NCI-H2227 treated with DMSO at 0.1 percent for 48 hours (cell line): ENCODE data around the gene RENBP.
A peak's percentile ranks its signal among the peaks of the same experiment; 100 is the strongest.

Source experiments
- DNase-seq: peaks from one replicate; lab custom pipeline; 2025; lab: John Stamatoyannopoulos, UW

Gene RENBP

DNA sequence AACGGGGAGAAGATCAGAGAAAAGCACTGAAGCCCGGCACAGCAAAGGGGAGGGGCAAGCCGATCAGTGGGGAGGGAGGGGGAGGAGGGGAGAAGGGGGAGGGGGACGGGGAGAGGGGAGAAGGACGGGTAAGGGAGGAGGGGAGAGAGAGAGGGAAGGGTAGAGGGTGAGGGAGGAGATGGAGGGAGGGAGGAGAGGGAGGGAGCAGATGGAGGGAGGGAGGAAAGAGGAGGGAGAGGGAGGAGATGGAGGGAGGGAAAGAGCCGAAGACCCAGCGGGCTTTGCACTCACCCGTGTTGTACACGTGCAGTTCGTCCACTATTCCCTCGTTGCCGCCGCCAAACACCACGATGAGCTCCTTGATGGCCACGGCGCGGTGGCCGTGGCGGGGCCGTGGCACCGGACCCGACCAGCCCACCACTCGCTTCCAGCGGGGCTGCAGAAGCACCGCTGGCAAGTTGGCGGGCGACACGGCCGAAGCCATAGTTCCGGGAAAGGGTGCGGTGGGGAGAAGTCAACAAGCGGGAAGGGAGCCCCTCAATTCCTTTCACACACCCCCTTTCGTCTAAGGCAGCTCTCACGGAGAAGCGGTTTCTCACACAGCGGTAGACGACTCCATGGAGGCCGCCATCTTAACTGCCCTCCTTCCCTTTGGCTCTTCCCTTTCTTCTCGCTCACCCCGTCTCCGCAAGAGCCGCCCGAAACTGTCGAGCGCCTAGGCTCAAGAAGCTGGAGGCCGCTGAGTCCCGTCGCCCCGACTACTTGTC lies 26.1 kb upstream of the RENBP start:
- DNase-seq, result peak; percentile 68

DNA sequence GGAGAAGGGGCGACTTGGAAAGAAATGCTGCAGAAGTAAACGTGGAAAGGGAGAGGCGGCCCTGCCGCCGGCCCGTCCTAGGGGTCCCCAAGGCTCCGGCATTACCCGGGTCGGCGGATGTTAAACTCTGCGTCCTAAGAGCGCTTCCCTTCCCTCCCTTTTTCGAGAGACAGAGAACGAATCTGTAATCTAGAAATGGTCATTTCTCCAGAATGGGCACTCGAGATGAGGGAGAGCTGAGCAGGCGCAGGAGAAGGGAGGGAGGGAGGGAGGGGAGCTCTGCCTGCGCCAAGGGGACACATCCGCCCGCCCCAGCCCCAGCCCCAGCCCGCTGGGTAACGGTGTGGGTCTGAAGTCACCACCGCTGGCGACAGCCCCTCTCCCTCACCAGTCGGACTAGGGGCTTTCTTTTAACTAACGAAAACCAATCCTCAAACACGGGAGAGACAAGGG lies 25.5 kb upstream of the RENBP start:
- no peak for DNase-seq

DNA sequence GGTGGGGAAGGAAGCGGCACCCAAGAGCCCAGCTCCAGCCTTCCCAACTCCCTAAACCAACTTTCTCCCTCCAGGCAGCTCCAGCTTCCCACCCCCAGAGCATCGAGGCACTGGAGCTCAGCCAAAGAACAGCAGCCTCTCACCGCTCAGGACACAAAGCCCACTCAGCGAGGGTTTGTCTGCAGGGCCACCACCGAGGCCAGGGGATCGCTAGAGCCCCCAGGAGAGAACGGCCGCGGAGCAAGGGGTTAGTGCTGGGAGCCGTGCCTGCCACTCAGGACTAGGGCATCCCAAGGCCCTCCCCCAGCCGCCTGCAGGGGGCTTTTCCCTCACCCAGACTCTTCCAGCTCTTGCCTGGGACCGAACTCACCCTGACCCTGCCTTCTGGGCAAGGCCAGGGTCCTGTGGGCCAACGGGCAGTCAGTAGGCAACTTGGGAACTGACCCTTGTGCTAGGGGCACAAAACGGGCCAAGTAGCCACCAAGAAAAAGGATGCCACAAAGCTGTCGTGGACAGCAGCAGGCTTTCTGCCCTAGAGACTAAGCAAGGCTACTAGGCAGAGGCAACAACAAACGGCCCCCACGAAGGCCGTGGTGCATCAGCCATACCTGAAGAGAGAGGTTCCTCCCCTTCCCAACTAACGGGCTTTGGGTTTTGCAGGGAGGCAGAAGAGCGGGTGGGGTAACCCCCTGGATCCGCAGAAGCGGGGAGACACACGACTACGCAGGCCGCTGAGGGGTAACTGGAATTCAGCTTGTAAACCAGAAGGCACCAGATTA lies 24.9 kb upstream of the RENBP start:
- no peak for DNase-seq

DNA sequence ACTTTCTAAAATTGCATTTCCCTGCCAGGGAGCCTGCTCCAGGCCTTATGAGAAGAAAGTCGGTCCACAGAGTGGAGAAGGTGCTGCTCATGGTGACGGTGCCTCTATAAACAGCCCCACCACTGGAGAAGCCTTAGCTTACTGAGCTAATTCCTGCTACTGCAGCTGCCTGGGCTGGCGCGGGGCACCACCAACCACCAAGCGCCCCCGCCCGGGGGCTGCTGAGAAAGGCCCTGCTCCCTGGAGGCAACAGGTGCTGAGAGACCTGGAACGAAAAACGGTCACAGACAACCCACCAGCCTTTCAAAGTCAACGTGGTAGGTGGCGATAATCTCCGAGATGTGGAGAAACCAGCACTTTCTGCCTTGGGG lies 24.3 kb upstream of the RENBP start:
- no peak for DNase-seq

DNA sequence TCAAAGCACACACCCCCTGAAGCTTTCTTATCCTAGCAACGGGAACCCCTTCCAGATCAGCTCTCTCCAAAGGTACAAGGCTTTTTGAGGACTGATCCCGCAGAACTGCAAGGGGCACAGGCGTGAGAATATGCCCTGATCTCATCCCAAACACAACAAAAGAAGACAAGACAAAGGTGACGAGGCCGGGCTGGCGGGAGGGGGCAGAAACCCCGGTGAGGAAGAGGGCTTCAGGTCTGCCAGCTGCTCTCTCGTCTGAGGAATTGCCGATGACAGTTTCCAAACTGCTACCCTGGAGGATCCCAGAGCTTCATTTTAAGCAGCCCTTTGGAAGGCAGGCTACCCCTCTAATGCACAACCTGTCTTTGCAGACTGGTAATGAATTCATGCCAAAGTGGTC lies 23.8 kb upstream of the RENBP start:
- DNase-seq, result no peak

DNA sequence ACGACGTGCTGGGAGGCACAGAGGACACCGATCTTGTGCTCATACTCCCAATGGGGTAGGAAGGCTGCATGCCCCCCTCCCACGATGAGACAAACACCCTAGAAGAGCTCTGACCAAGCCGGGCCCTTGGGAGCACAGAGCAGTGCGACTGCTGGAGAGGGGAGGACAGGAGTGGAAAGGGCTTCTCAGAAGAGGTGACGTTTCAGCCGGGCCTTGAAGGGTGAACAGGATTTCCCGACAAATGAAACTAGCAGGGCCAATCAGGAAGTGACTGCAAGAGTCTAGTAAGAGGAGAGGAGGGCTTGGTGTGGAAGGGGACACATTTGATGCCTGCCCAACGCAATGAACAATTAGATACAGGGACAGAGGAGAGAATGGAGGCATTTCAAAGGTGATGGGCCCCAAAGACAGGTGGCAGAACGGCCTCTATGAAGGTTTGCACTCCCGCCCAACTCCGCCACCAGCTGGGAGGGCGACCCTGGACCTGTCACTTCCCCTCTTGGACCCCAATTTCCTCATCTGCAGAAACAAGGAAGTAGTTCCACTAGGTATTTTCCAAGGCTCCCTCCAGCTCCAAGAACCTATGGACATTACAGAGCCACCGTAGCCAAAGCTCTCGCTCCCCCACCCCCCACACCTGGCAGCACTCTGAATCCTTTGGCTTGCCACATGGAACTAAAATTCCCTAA lies 23.2 kb upstream of the RENBP start:
- no peak for DNase-seq

DNA sequence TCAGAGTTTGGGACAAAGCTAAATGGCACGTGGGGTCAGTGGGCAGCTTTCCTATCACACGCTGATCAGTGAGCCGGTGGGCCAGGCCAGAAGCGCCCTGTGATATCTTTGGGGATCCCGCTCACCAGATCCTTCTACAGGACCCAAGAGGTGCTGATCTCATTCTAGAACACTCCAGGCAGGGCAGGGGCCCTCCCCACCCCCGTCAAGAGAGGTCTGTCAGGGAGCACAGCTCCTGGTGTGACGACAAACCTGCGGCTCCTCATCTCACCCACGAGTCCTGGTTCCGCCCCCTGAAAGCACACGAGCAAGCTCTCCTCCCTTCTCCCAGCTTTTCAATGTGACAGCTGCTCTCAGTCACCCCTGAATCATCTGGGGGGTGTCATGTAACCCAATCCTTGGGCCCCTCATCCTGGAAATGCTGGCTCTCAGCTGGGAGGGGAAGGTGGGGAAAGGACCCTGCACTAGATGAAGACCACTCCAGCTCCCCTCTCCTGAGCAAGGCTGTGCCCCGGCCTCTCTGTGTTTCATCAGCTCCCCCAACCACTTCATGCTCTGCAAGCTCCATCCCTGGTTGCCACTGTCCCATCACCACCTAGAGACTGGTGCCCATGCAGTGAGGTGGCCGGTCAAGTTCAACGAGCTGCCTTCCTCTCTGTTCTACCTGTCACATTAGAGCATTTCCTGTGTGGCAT lies 22.5 kb upstream of the RENBP start:
- DNase-seq, result no peak

DNA sequence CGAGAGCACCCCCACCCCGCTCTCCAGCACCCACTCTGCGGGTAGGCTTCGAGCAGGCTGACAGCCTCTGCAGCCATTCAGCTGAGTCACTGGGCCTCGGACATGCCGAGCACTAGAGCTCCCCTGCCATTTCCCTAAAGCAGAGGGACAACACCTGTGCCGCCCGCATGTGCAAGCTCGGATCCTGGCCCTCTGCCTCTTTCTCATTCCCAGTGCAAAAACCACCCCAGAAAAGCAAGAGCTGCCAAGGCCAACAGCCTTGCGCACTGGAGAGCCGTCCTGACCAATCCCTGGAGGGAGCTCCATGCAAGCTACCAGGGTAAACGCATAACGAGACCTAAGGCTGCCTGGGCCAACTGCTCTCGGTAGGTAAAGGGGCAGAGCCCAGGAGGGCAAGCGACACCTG lies 21.8 kb upstream of the RENBP start:
- no peak for DNase-seq

DNA sequence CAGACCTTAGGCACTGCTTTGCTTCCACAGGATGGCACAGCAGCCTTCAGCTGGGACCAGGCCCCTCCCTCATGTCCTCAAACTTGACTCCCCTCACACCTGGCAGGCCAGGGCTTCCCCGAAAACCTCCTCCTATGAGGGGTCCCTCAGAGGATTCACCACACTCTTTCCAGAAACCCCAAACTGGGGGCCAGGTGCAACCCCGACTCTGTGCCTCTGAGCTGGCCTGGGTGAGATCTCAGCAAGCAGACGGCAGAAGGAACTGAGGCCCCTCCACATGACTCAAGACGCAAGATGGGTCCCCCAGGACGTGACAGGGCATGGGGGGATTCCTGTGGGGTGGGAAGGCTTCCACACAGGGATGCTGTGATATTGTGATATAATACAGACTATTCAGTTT lies 21.0 kb upstream of the RENBP start:
- DNase-seq, result no peak

DNA sequence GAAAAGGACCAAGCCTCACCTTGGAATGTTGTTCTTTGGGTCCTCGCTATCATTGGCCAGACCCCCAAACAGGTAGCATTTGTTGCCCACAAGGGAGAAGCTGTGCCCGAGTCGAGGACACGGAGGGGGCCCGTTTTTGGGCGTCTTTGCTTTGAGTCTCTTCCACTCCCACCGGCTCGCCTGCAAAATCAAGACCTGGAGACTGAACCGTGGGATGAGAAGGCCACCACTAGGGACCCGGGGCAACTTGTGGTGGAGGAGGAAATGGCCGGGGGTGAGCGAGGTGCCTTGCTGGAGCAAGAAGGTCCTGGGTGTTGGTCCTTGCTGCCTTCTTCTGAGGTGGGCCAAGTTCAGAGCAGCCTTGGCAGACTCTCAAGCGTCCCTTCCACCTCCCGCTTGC lies 19.7 kb upstream of the RENBP start:
- DNase-seq, result no peak

GRCh38 chrX:153963546-153963945 lies 19.1 kb upstream of the RENBP start:
- DNase-seq, result no peak

GRCh38 chrX:153961292-153961691 lies 16.8 kb upstream of the RENBP start:
- no peak for DNase-seq

GRCh38 chrX:153960786-153961185 lies 16.3 kb upstream of the RENBP start:
- DNase-seq, result no peak

DNA sequence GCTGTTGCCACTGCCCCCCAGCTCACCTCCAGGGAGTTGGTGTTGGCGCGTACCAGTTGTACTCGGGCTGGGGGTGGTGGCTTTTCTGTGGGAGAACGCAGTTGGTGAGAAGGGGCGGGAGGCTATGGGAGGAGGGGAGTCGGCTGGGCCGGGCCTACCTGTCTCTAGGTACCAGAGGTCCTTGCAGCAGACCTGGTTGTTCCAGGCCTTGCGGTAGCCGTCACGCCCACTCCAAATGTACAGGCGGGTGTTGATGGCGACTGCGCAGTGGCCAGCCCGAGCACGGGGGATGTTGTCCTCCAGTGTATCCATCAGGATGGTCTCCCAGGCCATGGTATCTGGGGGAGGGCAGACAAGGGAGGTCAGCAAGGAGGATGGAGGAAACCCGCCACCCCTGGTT lies 15.6 kb upstream of the RENBP start:
- no peak for DNase-seq

DNA sequence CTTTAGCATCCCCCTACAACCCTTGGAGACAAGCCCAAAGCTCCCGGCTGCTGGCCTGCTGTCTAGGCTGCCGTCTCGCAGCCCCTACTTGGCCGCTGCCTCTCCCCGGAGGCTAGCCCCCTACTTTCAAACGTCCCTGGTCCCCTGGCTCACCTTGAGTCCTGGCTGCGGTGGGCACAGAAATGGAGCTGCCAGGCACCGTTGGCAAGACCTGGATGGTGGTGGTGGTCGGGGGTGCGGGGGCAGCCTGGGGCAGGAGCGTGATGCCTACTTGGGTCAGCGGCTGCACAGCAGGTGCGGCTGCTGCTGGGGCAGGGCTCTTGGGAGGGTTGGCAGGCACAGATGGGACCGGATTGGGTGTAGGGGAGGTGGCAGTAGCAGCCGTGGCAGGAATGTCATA lies 15.2 kb upstream of the RENBP start:
- no peak for DNase-seq

GRCh38 chrX:153958605-153959004 lies 14.2 kb upstream of the RENBP start:
- no peak for DNase-seq

DNA sequence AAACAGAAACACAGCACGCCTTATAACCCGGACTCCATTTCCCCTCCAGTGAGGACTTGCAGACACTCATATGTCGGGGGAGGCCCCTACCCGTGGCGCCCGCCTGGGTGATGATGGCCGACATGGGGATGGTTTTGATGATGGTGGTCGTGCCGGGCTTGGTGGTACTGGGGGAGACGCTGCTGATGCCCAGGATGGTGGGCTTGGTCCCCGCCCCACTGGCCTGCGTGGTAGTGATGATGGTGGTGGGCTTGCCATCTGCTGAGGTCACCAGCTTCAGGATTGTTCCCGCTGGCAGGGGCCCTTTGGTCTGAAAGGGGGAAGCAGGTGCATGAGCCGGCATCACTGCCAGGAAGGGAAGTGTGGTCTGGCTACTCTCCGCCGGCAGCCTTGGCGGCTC lies 12.8 kb upstream of the RENBP start:
- no peak for DNase-seq

- DNase-seq, result no peak
These were observed 11.8 kb upstream of the RENBP start for GRCh38 chrX:153956044-153956907.

- no peak for DNase-seq
These were observed 10.8 kb upstream of the RENBP start for GRCh38 chrX:153955228-153955732.

DNA sequence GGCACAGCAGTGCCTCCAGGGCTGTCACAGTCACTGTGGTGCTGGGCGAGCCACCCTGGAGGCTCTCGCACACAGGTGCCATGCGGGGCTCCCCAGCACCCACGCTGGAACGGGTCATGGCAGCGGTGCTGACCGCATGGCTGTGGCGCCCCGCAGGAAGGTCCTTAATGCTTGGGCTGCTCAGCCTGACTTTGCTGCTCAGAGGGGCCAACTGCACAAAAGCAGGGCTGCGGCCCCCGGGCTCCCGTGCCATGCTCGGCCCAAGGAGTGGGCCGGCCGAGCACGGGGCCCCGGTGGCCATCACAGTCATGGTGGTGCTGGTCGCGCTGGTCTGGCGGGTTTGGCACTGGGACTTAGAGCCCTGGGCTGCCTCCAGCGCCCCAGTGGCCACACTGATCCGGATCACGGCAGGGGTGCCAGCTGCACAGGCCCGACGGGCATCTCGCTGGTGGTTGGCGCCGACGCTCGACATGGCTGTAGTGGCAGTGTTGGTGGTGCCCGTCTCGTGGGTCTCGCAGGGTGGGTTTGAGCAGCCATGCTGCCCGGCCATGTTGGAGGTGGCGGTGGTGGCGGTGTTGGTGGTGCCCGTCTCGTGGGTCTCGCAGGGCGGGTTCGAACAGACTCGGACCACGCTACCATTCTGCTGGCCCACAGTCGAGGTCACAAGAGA lies 10.2 kb upstream of the RENBP start:
- no peak for DNase-seq
